Activated CD8-positive, alpha-beta T cell treated with anti-CD3 and anti-CD28 coated beads for 36 hours (primary cell): Measurements from ENCODE around the gene ZMIZ1. TPM values are rescaled to one million over a fixed set of nuclear protein-coding genes. Genes with fewer than 3 reads are reported as not detected.

Source experiments
- ATAC-seq: fragments of 200-7000 bp; cut with Tn5 transposase; one replicate; pipeline ENCODE4 v1.10.0; 2021; ENCODE audit warnings: mild to moderate bottlenecking, moderate library complexity
- CTCF ChIA-PET: fragments of 350-600 bp; sonication (Branson Sonifier 250); formaldehyde crosslinking; loops from one replicate; lab custom pipeline; 2021; ENCODE audit warnings: antibody characterized with exemption; lab: Charles Lee
- POLR2A ChIA-PET: fragments of 350-600 bp; sonication (Branson Sonifier 250); formaldehyde crosslinking; loops from one replicate; lab custom pipeline; 2021; ENCODE audit warnings: antibody characterized with exemption; lab: Charles Lee
- DNase-seq: peaks from one replicate; pipeline ENCODE4 v3.0.0-alpha.2; 2020
- H3K27ac Mint-ChIP-seq: one replicate; pipeline ENCODE4 v1.8.0; 2021; ENCODE audit warnings: mild to moderate bottlenecking, mixed read lengths
- H3K27me3 Mint-ChIP-seq: one replicate; pipeline ENCODE4 v1.8.0; 2021; ENCODE audit warnings: mixed read lengths
- H3K36me3 Mint-ChIP-seq: one replicate; pipeline ENCODE4 v1.8.0; 2021; ENCODE audit warnings: low read depth, mixed read lengths
- H3K4me1 Mint-ChIP-seq: one replicate; pipeline ENCODE4 v1.8.0; 2021; ENCODE audit warnings: low read depth, mixed read lengths
- H3K4me3 Mint-ChIP-seq: one replicate; pipeline ENCODE4 v1.8.0; 2021; ENCODE audit warnings: mild to moderate bottlenecking, moderate library complexity, mixed read lengths
- H3K9me3 Mint-ChIP-seq: one replicate; pipeline ENCODE4 v1.8.0; 2021; ENCODE audit warnings: mixed read lengths
- intact Hi-C: fragments of 100-400 bp; cut with micrococcal nuclease; formaldehyde crosslinking; loops from one replicate; pipeline ENCODE4 v1.10.0; 2022
- total RNA-seq, 2 experiments: library from RNA; stranded (reverse); gene quantifications; one replicate each; pipeline ENCODE4 v1.2.3, GENCODE V29; 2021
- TF ChIP-seq, protein P1 (sequence below): fragments of 200-600 bp; IDR thresholded peaks from one replicate; pipeline ENCODE4 v1.8.0; 2022; ENCODE audit warnings: antibody characterized with exemption, mild to moderate bottlenecking

Gene ZMIZ1
- total RNA-seq, 2 experiments from 2014 or later, result 46.5 to 52.2 TPM

DNA sequence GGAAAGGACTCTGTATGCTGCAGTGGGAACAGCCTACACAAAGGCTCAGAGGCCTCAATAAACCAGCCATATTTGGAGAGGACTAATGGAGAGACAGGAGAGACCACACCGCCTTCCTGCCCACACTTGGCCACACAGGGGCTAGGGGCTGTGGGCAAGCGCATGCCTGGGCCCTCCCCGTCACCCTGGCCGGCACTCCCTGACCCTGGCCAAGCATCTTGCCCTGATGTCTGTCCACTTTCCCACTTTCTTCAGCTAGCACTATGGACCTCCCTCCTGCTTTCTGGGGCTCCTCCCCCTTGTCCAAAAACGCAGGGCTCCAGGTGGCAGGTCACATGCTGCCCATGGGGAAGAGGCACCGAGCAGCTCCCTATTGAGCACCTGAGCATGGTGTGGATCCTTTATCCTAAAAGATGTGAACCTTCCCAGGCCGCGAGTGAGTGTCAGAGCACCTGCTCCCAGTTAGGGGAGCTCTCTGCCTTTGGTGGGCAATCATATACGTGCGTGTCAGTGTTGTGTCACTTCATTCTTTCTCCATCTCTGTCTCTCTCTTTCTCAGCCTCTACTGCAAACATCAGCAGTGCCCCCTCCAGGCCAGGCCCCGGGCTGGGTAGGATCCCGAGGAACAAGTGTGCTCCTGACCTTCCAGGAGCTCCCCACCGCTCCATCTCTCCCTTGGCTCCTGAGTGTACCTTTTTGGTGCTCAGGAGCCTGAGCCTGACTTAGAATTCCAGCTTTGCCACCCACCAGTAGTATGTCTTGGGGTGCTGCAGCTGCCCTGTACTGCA, 74.0 kb downstream of the ZMIZ1 start:
- CTCF ChIA-PET, result no interaction called here
- no peaks in the 10 kb centered on the region for H3K27me3 Mint-ChIP-seq
- ATAC-seq, result no peak
- POLR2A ChIA-PET, result no interaction called here
- TF ChIP-seq, protein P1, sequence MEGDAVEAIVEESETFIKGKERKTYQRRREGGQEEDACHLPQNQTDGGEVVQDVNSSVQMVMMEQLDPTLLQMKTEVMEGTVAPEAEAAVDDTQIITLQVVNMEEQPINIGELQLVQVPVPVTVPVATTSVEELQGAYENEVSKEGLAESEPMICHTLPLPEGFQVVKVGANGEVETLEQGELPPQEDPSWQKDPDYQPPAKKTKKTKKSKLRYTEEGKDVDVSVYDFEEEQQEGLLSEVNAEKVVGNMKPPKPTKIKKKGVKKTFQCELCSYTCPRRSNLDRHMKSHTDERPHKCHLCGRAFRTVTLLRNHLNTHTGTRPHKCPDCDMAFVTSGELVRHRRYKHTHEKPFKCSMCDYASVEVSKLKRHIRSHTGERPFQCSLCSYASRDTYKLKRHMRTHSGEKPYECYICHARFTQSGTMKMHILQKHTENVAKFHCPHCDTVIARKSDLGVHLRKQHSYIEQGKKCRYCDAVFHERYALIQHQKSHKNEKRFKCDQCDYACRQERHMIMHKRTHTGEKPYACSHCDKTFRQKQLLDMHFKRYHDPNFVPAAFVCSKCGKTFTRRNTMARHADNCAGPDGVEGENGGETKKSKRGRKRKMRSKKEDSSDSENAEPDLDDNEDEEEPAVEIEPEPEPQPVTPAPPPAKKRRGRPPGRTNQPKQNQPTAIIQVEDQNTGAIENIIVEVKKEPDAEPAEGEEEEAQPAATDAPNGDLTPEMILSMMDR, result no peak
- no peaks in the 10 kb centered on the region for H3K9me3 Mint-ChIP-seq
- H3K4me1 Mint-ChIP-seq, result peaks cover 55% of the 10 kb centered on the region
- H3K4me3 Mint-ChIP-seq, result no peak overlapping the region
- H3K36me3 Mint-ChIP-seq, result peaks cover 6% of the 10 kb centered on the region
- intact Hi-C loops, result no loop called here
- H3K27ac Mint-ChIP-seq, result no peak overlapping the region
- no peak for DNase-seq

DNA sequence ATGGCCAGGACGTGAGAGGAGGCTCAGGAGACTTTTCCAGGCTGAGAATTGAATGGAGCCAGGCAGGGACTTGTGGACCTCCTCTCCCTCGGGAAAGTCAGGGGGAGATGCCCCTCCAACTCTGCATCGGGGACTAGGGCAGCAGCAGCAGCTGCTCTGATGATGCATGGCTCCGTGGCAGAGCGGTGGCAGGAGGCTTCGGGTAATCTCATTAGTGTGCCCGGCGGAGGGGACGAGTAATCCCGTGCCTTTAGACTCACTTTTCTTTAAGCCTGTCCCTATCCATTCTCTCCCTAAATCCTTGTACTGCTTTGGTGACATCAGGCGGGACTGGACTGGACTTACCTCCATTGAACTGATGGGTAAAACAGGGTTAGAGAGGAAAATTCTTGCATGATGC, 75.1 kb downstream of the ZMIZ1 start:
- DNase-seq (no peak), ATAC-seq (no peak)
- Mint-ChIP-seq H3K9me3 (no peaks in the 10 kb centered on the region), H3K27ac (no peak overlapping the region), H3K27me3 (no peaks in the 10 kb centered on the region), H3K4me3 (no peak overlapping the region), H3K4me1 (peaks cover 50% of the 10 kb centered on the region), H3K36me3 (peaks cover 6% of the 10 kb centered on the region)
- intact Hi-C loops, result no loop called here
- ChIA-PET CTCF (no interaction called here), POLR2A (no interaction called here)
- TF ChIP-seq, protein P1, result no peak

DNA sequence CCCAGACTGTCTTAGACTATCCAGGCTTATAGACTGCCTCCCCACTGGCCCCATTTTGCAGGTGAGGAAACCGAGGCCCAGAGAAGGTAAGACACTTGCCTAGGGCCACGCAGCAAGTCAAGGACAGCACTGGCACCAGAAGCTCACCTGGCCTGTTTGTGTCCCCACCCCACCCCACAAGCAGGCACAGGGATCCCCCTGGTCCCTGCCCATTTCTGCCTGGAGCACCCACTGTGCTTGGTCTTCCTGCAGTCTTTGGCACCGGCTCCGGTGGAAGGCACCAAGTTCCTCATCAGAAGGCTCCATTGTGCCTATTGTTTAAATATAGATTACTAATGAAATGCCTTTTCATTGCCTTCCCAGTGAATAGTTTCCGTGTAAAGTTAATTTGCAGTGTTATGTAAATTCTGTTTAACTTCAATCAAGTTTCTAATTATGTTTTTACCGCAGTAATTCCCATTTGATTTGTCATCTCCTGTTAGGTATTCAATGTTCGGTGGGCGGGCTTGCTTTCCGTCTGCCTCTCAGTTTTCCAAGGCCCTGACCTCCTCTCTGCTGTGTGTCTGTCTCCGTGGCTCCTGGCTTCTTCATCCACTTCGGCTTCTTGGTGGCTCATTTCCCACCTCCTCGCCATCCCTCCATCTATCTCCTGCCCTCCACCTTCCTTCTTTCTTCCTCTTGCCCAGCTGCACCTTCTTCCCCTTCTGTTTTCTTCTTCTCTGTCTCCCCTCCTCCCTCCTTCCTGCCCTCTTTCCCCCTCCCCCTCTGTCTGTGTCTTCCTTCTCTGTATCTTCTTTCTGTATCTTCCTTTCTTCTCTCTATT, 75.8 kb downstream of the ZMIZ1 start:
- no peaks in the 10 kb centered on the region for H3K9me3 Mint-ChIP-seq
- ChIA-PET POLR2A (no interaction called here), CTCF (no interaction called here)
- intact Hi-C loops, result no loop called here
- H3K4me1 Mint-ChIP-seq, result peaks cover 53% of the 10 kb centered on the region
- ATAC-seq, result no peak
- DNase-seq, result no peak
- TF ChIP-seq, protein P1, result no peak
- no peak overlapping the region for H3K27ac Mint-ChIP-seq
- no peaks in the 10 kb centered on the region for H3K27me3 Mint-ChIP-seq
- peaks cover 6% of the 10 kb centered on the region for H3K36me3 Mint-ChIP-seq
- H3K4me3 Mint-ChIP-seq, result no peak overlapping the region

DNA sequence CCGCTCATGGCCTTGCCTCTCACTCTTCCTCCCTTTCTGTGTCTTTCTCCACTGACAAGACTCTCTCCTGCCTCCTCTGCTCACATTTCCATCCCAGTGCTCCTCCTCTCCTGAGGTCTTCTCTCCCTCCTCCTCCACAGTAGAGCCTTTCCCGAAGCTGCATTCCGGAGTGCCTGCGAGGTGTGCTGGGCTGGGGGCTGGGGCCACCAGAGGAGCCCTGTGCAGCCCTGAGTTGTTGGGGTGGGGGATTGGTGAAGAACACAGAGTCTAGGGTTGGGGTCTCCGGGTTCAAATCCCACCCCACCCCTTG, 76.4 kb downstream of the ZMIZ1 start:
- H3K27me3 Mint-ChIP-seq, result no peaks in the 10 kb centered on the region
- peaks cover 57% of the 10 kb centered on the region for H3K4me1 Mint-ChIP-seq
- ChIA-PET POLR2A (no interaction called here), CTCF (no interaction called here)
- no peaks in the 10 kb centered on the region for H3K9me3 Mint-ChIP-seq
- intact Hi-C loops, result no loop called here
- TF ChIP-seq, protein P1, result no peak
- DNase-seq (no peak), ATAC-seq (no peak)
- peaks cover 6% of the 10 kb centered on the region for H3K36me3 Mint-ChIP-seq
- no peak overlapping the region for H3K27ac Mint-ChIP-seq
- H3K4me3 Mint-ChIP-seq, result no peak overlapping the region
